CD14-positive monocyte (primary cell): ENCODE measurements around the gene TAAR8. TPM values are rescaled to one million over a fixed set of nuclear protein-coding genes. Genes with fewer than 3 reads are reported as not detected.

ENCODE experiments used
- DNase-seq, 3 donors: peaks; one replicate each; pipeline ENCODE4 v3.0.0-alpha.2; 2011 to 2022
- H2AFZ ChIP-seq: 2 replicates; pipeline ENCODE4 v1.6.0; 2012; ENCODE audit warnings: mild to moderate bottlenecking, low read depth, low read length, inconsistent platforms; ENCODE audit not compliant: insufficient read depth, poor library complexity, severe bottlenecking
- H3K27ac ChIP-seq, 2 donors: 1 replicate in 1 of 2; 2 replicates in 1 of 2; pipeline ENCODE4 v1.5.1; 2012 to 2013; ENCODE audit warnings: low read length in 2 of 2, control low read depth in 1 of 2, inconsistent platforms in 1 of 2, low read depth in 1 of 2, mild to moderate bottlenecking in 1 of 2
- H3K27me3 ChIP-seq, 2 donors: one replicate each; pipeline versions ENCODE4 v1.6.0 to v1.6.1; 2011 to 2013; ENCODE audit warnings: low read length in 2 of 2; ENCODE audit not compliant: control insufficient read depth in 2 of 2, insufficient read depth in 2 of 2
- H3K36me3 ChIP-seq, 2 donors: replicated peaks in 1 of 2; 1 replicate in 1 of 2; 2 replicates in 1 of 2; pipeline versions ENCODE4 v1.5.1 to v1.6.1; 2012 to 2013; ENCODE audit warnings: low read length in 2 of 2, control low read depth in 1 of 2, inconsistent platforms in 1 of 2, mild to moderate bottlenecking in 1 of 2; ENCODE audit not compliant: insufficient read depth in 2 of 2, control insufficient read depth in 1 of 2
- H3K4me1 ChIP-seq, 2 donors: 1 replicate in 1 of 2; 2 replicates in 1 of 2; pipeline versions ENCODE4 v1.5.1 to v1.6.1; 2012 to 2013; ENCODE audit warnings: low read length in 2 of 2, control low read depth in 1 of 2, inconsistent platforms in 1 of 2, mild to moderate bottlenecking in 1 of 2, moderate library complexity in 1 of 2; ENCODE audit not compliant: insufficient read depth in 2 of 2, control insufficient read depth in 1 of 2
- H3K4me2 ChIP-seq: replicated peaks from 2 replicates; pipeline ENCODE3; 2012; ENCODE audit warnings: low read length, moderate library complexity, mild to moderate bottlenecking; ENCODE audit not compliant: poor library complexity, severe bottlenecking; ENCODE audit errors: extremely low read depth
- H3K4me3 ChIP-seq, 3 experiments: fragments of 200-600 bp in 1 of 3; sonication (generic) in 1 of 3; replicated peaks in 1 of 3; 1 replicate in 2 of 3; 2 replicates in 1 of 3; pipeline ENCODE4 v1.5.1; 2011 to 2013; ENCODE audit warnings: low read length in 3 of 3, mild to moderate bottlenecking in 3 of 3, control low read depth in 2 of 3, low read depth in 2 of 3, inconsistent platforms in 1 of 3, moderate library complexity in 1 of 3
- H3K79me2 ChIP-seq: 2 replicates; pipeline ENCODE4 v1.6.0; 2012; ENCODE audit warnings: mild to moderate bottlenecking, control low read depth, inconsistent platforms, low read length, moderate library complexity; ENCODE audit not compliant: insufficient read depth
- H3K9ac ChIP-seq: 2 replicates; pipeline ENCODE4 v1.6.0; 2017; ENCODE audit warnings: low read length, mild to moderate bottlenecking; ENCODE audit not compliant: insufficient read depth, poor library complexity, severe bottlenecking
- H3K9me3 ChIP-seq, 2 donors: replicated peaks in 1 of 2; 1 replicate in 1 of 2; 2 replicates in 1 of 2; pipeline versions ENCODE4 v1.5.1 to v1.6.1; 2012 to 2013; ENCODE audit warnings: low read length in 2 of 2, control low read depth in 1 of 2; ENCODE audit not compliant: control insufficient read depth in 1 of 2, insufficient read depth in 1 of 2
- H4K20me1 ChIP-seq: 2 replicates; pipeline ENCODE4 v1.6.0; 2012; ENCODE audit warnings: mild to moderate bottlenecking, low read length, control low read depth, moderate library complexity; ENCODE audit not compliant: insufficient read depth
- H3K27ac Mint-ChIP-seq, 7 donors: one replicate each; pipeline ENCODE4 v1.8.0; 2020; ENCODE audit warnings: mild to moderate bottlenecking in 7 of 7, mixed read lengths in 7 of 7, moderate library complexity in 6 of 7, inconsistent platforms in 2 of 7
- H3K27me3 Mint-ChIP-seq, 3 donors: one replicate each; pipeline ENCODE4 v1.8.0; 2021 to 2022; ENCODE audit warnings: low read depth in 3 of 3, mild to moderate bottlenecking in 3 of 3, mixed read lengths in 3 of 3, moderate library complexity in 3 of 3, inconsistent platforms in 1 of 3
- H3K36me3 Mint-ChIP-seq, 2 donors: one replicate each; pipeline ENCODE4 v1.8.0; 2020; ENCODE audit warnings: mixed read lengths in 2 of 2, inconsistent platforms in 1 of 2, mild to moderate bottlenecking in 1 of 2
- H3K4me1 Mint-ChIP-seq: one replicate; pipeline ENCODE4 v1.8.0; 2020; ENCODE audit warnings: mild to moderate bottlenecking, mixed read lengths
- H3K4me3 Mint-ChIP-seq, 2 donors: one replicate each; pipeline ENCODE4 v1.8.0; 2020; ENCODE audit warnings: mild to moderate bottlenecking in 2 of 2, mixed read lengths in 2 of 2, moderate library complexity in 1 of 2
- H3K9me3 Mint-ChIP-seq, 7 donors: one replicate each; pipeline ENCODE4 v1.8.0; 2020 to 2022; ENCODE audit warnings: mixed read lengths in 7 of 7, mild to moderate bottlenecking in 6 of 7, moderate library complexity in 6 of 7, inconsistent platforms in 2 of 7
- CTCF ChIP-seq: fragments of 200-600 bp; IDR thresholded peaks from one replicate; pipeline ENCODE4 v1.8.0; 2022; ENCODE audit warnings: antibody characterized with exemption, mild to moderate bottlenecking
- whole genome bisulfite sequencing: methylation state at CpG from one replicate; pipeline ENCODE4 v1.1.5; 2013; ENCODE audit warnings: missing lambda C conversion rate; ENCODE audit not compliant: insufficient coverage; 5-methylcytosine and 5-hydroxymethylcytosine counted together
- intact Hi-C, 2 donors: fragments of 100-400 bp; cut with micrococcal nuclease; formaldehyde crosslinking; loops; one replicate each; pipeline versions ENCODE4 v1.15.0 to v1.15.1; 2023
- polyA plus RNA-seq, 3 donors: library from polyadenylated mRNA; depleted of rRNA in 1 of 3; unstranded in 2 of 3; stranded (reverse) in 1 of 3; fragments of 300-500 nt in 2 of 3; fragments of >200 nt in 1 of 3; fragmentation: Illumina TruSeq in 2 of 3; gene quantifications; 1 replicate in 2 of 3; 2 replicates in 1 of 3; pipeline ENCODE4 v1.2.3, GENCODE V29; 2012 to 2021

TAAR8 gene
- polyA plus RNA-seq, 3 donors: not detected

- intact Hi-C loops: no loop called here
- peak overlapping the region in 2 of 7 donors; percentile 59 to 80 for H3K27ac Mint-ChIP-seq
- no peak for TF ChIP-seq CTCF
- H3K36me3 Mint-ChIP-seq: peaks cover 48 to 63% of the 10 kb centered on the region in 2 donors
- DNase-seq: no peak
- peaks cover 69% of the 10 kb centered on the region for H3K4me1 Mint-ChIP-seq
- peaks cover 100% of the 10 kb centered on the region for H4K20me1 ChIP-seq
- H3K4me1 ChIP-seq: peaks cover 11 to 18% of the 10 kb centered on the region in 2 donors
- no peak overlapping the region for H2AFZ ChIP-seq
- H3K9me3 ChIP-seq: no peaks in the 10 kb centered on the region
- peak overlapping the region in 1 of 2 donors; percentile 49 for H3K27ac ChIP-seq
- no peaks in the 10 kb centered on the region for H3K27me3 ChIP-seq
- no peak overlapping the region for H3K4me3 ChIP-seq
- peaks cover 44 to 76% of the 10 kb centered on the region in 2 donors for H3K36me3 ChIP-seq
- WGBS: no CpG with 5 or more reads among the region's 1 CpG
- no peak overlapping the region for H3K4me2 ChIP-seq
- no peak overlapping the region for H3K9ac ChIP-seq
- H3K9me3 Mint-ChIP-seq: no peaks in the 10 kb centered on the region
- H3K4me3 Mint-ChIP-seq: no peak overlapping the region
- no peaks in the 10 kb centered on the region for H3K27me3 Mint-ChIP-seq
- peaks cover 100% of the 10 kb centered on the region for H3K79me2 ChIP-seq
These were observed 47.3 kb upstream of the TAAR8 start for GRCh38 chr6:132505158-132505557.

- Mint-ChIP-seq H3K27me3 (no peaks in the 10 kb centered on the region), H3K27ac (peak overlapping the region in 1 of 7 donors; percentile 8)
These were observed 46.0 kb upstream of the TAAR8 start for GRCh38 chr6:132506461-132506860.

More at GRCh38 chr6:132506461-132506860, 46.0 kb upstream of the TAAR8 start:
- no peak overlapping the region for H3K4me3 Mint-ChIP-seq
- no peaks in the 10 kb centered on the region for H3K9me3 Mint-ChIP-seq
- WGBS: no CpG with 5 or more reads among the region's 2 CpGs
- Histone ChIP-seq H3K9me3 (no peaks in the 10 kb centered on the region), H2AFZ (no peak overlapping the region), H4K20me1 (peaks cover 100% of the 10 kb centered on the region), H3K4me1 (peaks cover 16 to 21% of the 10 kb centered on the region in 2 donors), H3K27ac (peak overlapping the region in 1 of 2 donors; percentile 32), H3K4me2 (no peak overlapping the region), H3K79me2 (peaks cover 100% of the 10 kb centered on the region), H3K4me3 (no peak overlapping the region), H3K27me3 (no peaks in the 10 kb centered on the region), H3K36me3 (peaks cover 32 to 63% of the 10 kb centered on the region in 2 donors), H3K9ac (no peak overlapping the region)
- no peak for DNase-seq
- H3K4me1 Mint-ChIP-seq: peaks cover 67% of the 10 kb centered on the region
- TF ChIP-seq CTCF: no peak
- intact Hi-C loops: no loop called here
- peaks cover 40 to 52% of the 10 kb centered on the region in 2 donors for H3K36me3 Mint-ChIP-seq
